Peyer's patch (tissue), 4 donors: ENCODE results near the gene DLGAP4.

ENCODE experiments used
- CTCF ChIP-seq, 6 experiments: fragments of 450-650 bp in 4 of 6; fragments of 200-600 bp in 2 of 6; sonication (generic) in 1 of 6; IDR thresholded peaks; one replicate each; pipeline ENCODE4 v1.5.1; 2017 to 2019; ENCODE audit warnings: antibody characterized with exemption in 6 of 6, mild to moderate bottlenecking in 3 of 6, moderate library complexity in 1 of 6
- POLR2A ChIP-seq, 2 donors: fragments of 450-650 bp; IDR thresholded peaks; one replicate each; pipeline ENCODE4 v1.5.1; 2017; ENCODE audit warnings: antibody characterized with exemption in 2 of 2, mild to moderate bottlenecking in 2 of 2, moderate library complexity in 2 of 2

GRCh38 chr20:36279776-36280175 is 26.4 kb upstream of the DLGAP4 start:
- TF ChIP-seq CTCF (IDR thresholded peaks at IDR 0.05) (no peak), POLR2A (IDR thresholded peaks at IDR 0.05) (no peak)
